Measurements from ENCODE around the gene UTP25. TPM values are rescaled to one million over a fixed set of nuclear protein-coding genes. Genes with fewer than 3 reads are reported as not detected.

The UTP25 gene
- total and polyA plus RNA-seq, 2 of the 4 experiments (the other 2 are of a cell fraction), result 7.1 to 17.4 TPM

DNA sequence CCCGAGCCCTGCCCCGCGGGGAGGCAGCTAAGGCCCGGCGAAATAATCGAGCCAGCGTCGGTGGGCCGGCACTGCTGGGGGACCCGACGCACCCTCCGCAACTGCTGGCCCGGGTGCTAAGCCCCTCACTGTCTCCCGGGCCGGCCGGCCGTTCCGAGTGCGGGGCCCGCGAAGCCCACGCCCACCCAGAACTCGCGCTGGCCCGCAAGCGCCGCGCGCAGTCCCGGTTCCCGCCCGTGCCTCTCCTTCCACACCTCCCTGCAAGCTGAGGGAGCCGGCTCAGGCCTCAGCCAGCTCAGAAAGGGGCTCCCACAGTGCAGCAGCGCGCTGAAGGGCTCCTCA, 61.3 kb downstream of the UTP25 start:
- Histone ChIP-seq H3K14ac (replicated peaks; ENCODE audit: low read depth, low read length) (no peak overlapping the region), H2BK5ac (ENCODE audit: low read depth, low read length, poor library complexity, severe bottlenecking) (no peak overlapping the region), H4K5ac (ENCODE audit: low read depth, low read length) (no peak overlapping the region), H3K9me3 (ENCODE audit: control insufficient read depth, insufficient read depth, low read length) (no peaks in the 10 kb centered on the region), H3K4me2 (ENCODE audit: low read depth, low read length) (no peak overlapping the region), H2BK20ac (ENCODE audit: low read depth, low read length) (no peak overlapping the region), H2BK120ac (ENCODE audit: low read depth, low read length) (no peak overlapping the region), H4K8ac (ENCODE audit: low read depth in 2 of 2, low read length in 2 of 2) (no peak overlapping the region), H3K4me3 (ENCODE audit: insufficient read depth, low read depth, low read length) (no peak overlapping the region), H2AFZ (replicated peaks; ENCODE audit: low read length, poor library complexity) (no peak overlapping the region), H2BK15ac (ENCODE audit: low read depth, low read length) (no peak overlapping the region), H2AK9ac (replicated peaks; ENCODE audit: low read depth, low read length, poor library complexity) (no peak overlapping the region), H3K23ac (ENCODE audit: low read depth, low read length) (no peak overlapping the region), H3K4me1 (ENCODE audit: control insufficient read depth, insufficient read depth, low read length) (peaks cover 9% of the 10 kb centered on the region), H4K20me1 (ENCODE audit: insufficient read depth, low read length) (no peaks in the 10 kb centered on the region), H3K18ac (ENCODE audit: low read depth, low read length) (no peak overlapping the region), H3K79me1 (ENCODE audit: low read depth in 1 of 2, low read length in 2 of 2) (no peaks in the 10 kb centered on the region), H3K56ac (ENCODE audit: extremely low read depth, insufficient read depth, low read length) (no peak overlapping the region), H3K27ac (ENCODE audit: insufficient read depth, low read length) (no peak overlapping the region), H3K9me1 (ENCODE audit: insufficient read depth, low read length) (peaks cover 8% of the 10 kb centered on the region), H3K27me3 (ENCODE audit: control insufficient read depth, insufficient read depth, low read length) (no peaks in the 10 kb centered on the region), H2AK5ac (ENCODE audit: low read depth, low read length) (0 out of 2 replicates have a peak overlapping the region, but pooled peaks have one; percentile 6), H4K91ac (ENCODE audit: insufficient read depth, low read depth, low read length) (no peak overlapping the region), H3K36me3 (ENCODE audit: control insufficient read depth, insufficient read depth, low read length) (no peaks in the 10 kb centered on the region), H3K9ac (ENCODE audit: low read depth, low read length) (no peak overlapping the region), H3K4ac (ENCODE audit: low read depth, low read length) (no peak overlapping the region)
- ChIA-PET POLR2A (ENCODE audit: unreplicated experiment) (no interaction called here), CTCF (no interaction called here)
- intact Hi-C loops (cut with micrococcal nuclease), result no loop called here
- no TSS peak for BruUV-seq (replicated peaks)
- TF ChIP-seq CEBPB (IDR thresholded peaks at IDR 0.05; ENCODE audit: low read depth, low read length), result no peak
- TF ChIP-seq, protein P1, sequence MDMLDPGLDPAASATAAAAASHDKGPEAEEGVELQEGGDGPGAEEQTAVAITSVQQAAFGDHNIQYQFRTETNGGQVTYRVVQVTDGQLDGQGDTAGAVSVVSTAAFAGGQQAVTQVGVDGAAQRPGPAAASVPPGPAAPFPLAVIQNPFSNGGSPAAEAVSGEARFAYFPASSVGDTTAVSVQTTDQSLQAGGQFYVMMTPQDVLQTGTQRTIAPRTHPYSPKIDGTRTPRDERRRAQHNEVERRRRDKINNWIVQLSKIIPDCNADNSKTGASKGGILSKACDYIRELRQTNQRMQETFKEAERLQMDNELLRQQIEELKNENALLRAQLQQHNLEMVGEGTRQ (IDR thresholded peaks at IDR 0.05; ENCODE audit: low read depth, low read length), result no peak
- no peak for TF ChIP-seq NFE2L2 (IDR thresholded peaks at IDR 0.05; ENCODE audit: low read depth, low read length)
- TF ChIP-seq MAFK (IDR thresholded peaks at IDR 0.05; ENCODE audit: low read depth, low read length), result no peak
- DNase-seq, result no peak
- dilution Hi-C loops (cut with HindIII; ENCODE audit: low sequenced_read_pairs, unreplicated experiment), result no loop called here
- in situ Hi-C loops (cut with MboI; ENCODE audit: low sequenced_read_pairs), result no loop called here
- 98% methylated on average over 26 of the region's 35 CpGs; no CpG with 5 or more reads in 1 of the 2 experiments for WGBS, 2 experiments (ENCODE audit: extremely low coverage in 2 of 2, insufficient read length in 1 of 2)
- no peak for ATAC-seq (ENCODE audit: low read depth)
